ENCODE results near the gene DDX24.

- no peak for TF ChIP-seq CTCF (IDR thresholded peaks at IDR 0.05)
- no peak for TF ChIP-seq ZFX (IDR thresholded peaks at IDR 0.05; ENCODE audit: borderline replicate concordance)
These were observed 16.1 kb upstream of the DDX24 start for GRCh38 chr14:94097091-94097490.
